Spleen (tissue), 11 donors: ENCODE measurements around the gene PAK1. TPM values are rescaled to one million over a fixed set of nuclear protein-coding genes. Genes with fewer than 3 reads are reported as not detected.

ENCODE experiments used
- DNase-seq: peaks from one replicate; pipeline ENCODE4 v3.0.0-alpha.2; 2020
- H3K27ac ChIP-seq, 8 donors: fragments of 200-600 bp; sonication (generic) in 7 of 8; 1 replicate in 4 of 8; 2 replicates in 4 of 8; pipeline versions ENCODE4 v1.5.0 to v1.8.0; 2016 to 2021; ENCODE audit warnings: inconsistent platforms in 4 of 8, mild to moderate bottlenecking in 4 of 8, moderate library complexity in 1 of 8
- H3K27me3 ChIP-seq, 7 donors: fragments of 200-600 bp; sonication (generic) in 6 of 7; replicated peaks in 1 of 7; 1 replicate in 4 of 7; 2 replicates in 3 of 7; pipeline versions ENCODE4 v1.5.0 to v1.8.0; 2016 to 2021; ENCODE audit warnings: inconsistent platforms in 3 of 7, mild to moderate bottlenecking in 1 of 7
- H3K36me3 ChIP-seq, 6 donors: fragments of 200-600 bp; sonication (generic) in 5 of 6; 1 replicate in 4 of 6; 2 replicates in 2 of 6; pipeline versions ENCODE4 v1.5.0 to v1.8.0; 2016 to 2021; ENCODE audit warnings: inconsistent platforms in 2 of 6
- H3K4me1 ChIP-seq, 6 donors: fragments of 200-600 bp; sonication (generic) in 5 of 6; 1 replicate in 3 of 6; 2 replicates in 3 of 6; pipeline versions ENCODE4 v1.5.0 to v1.8.0; 2016 to 2021; ENCODE audit warnings: inconsistent platforms in 3 of 6
- H3K4me3 ChIP-seq, 8 donors: fragments of 200-600 bp; sonication (generic) in 7 of 8; 1 replicate in 4 of 8; 2 replicates in 4 of 8; pipeline versions ENCODE4 v1.5.0 to v1.8.0; 2016 to 2021; ENCODE audit warnings: inconsistent platforms in 4 of 8, mild to moderate bottlenecking in 4 of 8, moderate library complexity in 2 of 8
- H3K9me3 ChIP-seq, 8 donors: fragments of 200-600 bp; sonication (generic) in 7 of 8; 1 replicate in 4 of 8; 2 replicates in 4 of 8; pipeline versions ENCODE4 v1.5.0 to v1.8.0; 2016 to 2021; ENCODE audit warnings: inconsistent platforms in 4 of 8
- POLR2A ChIP-seq, 3 donors: fragments of 450-650 bp; IDR thresholded peaks; one replicate each; pipeline ENCODE4 v1.5.1; 2017; ENCODE audit warnings: antibody characterized with exemption in 3 of 3, mild to moderate bottlenecking in 1 of 3
- POLR2AphosphoS5 ChIP-seq, 3 donors: sonication (generic); formaldehyde crosslinking; IDR thresholded peaks; one replicate each; pipeline ENCODE4 v1.5.1; 2017; ENCODE audit warnings: antibody characterized with exemption in 3 of 3
- WGBS, 5 donors: extraction: QIAGEN DNeasy Blood & Tissue Kit in 3 of 5; methylation state at CpG; one replicate each; pipeline versions ENCODE4 v1.1.5 to v1.1.7; 2013 to 2018; 5-methylcytosine and 5-hydroxymethylcytosine counted together
- intact Hi-C: fragments of 100-400 bp; cut with DNase I; formaldehyde crosslinking; loops from one replicate; pipeline ENCODE4 v1.15.0; 2023; ENCODE audit warnings: low total_unique reads
- polyA plus RNA-seq, 3 donors: library from polyadenylated mRNA; stranded (reverse); fragments of 200-250 nt; gene quantifications; one replicate each; pipeline ENCODE4 v1.2.1, GENCODE V29; 2013
- total RNA-seq, 7 donors: library from RNA; depleted of rRNA in 3 of 7; stranded (reverse); fragments of >200 nt in 3 of 7; fragmentation: NEBNext Ultra II Directional in 4 of 7; extraction: Animal tissue kit (Norgen Biotek cat#: 25700) in 4 of 7; gene quantifications; one replicate each; pipeline versions ENCODE4 v1.1.0 to v1.2.1, GENCODE V29; 2016 to 2021
- TF ChIP-seq, protein P1 (sequence below), 11 experiments: fragments of 200-600 bp in 7 of 11; fragments of 450-650 bp in 4 of 11; sonication (generic) in 4 of 11; IDR thresholded peaks in 8 of 11; conservative IDR thresholded peaks in 3 of 11; 1 replicate in 7 of 11; 2 replicates in 4 of 11; pipeline versions ENCODE4 v1.4.0 to v1.8.0; 2016 to 2021; ENCODE audit warnings: antibody characterized with exemption in 11 of 11, inconsistent platforms in 4 of 11, mild to moderate bottlenecking in 1 of 11
- donor health status: healthy with polysubstance abuse.
- donor health status: DM: no; HTN: no; CAD: no; lungs with moderate emphysema.
- donor health status: DM: no; HTN: no; CAD: no.
- donor health status: Bipolar disorder and iron deficiency.
- donor health status: healthy.
- donor health status: DM: no; HTN: no; CAD: no.
- donor health status: DM: yes; HTN: yes; CAD: no.

PAK1 gene
- total and polyA plus RNA-seq, 10 donors: 9.3 to 76.5 (median 37.5) TPM

DNA sequence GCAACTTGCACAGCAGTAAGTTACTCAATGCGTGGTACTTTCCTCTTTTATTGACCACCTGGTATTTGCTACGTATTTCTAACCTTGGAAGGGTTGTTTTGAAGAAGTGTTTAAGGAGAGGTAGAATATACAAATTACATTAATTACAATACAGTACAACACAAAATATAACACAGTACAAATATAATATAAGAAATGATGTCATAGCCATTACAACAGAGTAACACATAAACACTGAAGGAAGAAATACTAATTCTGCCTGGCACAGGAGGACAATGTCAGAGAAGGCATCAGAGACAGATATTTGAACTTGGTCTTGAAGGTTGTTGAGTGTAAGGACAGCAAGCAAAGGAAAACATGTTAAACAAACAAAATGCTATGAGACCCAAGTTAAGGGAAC is 25.6 kb downstream of the PAK1 start:
- Histone ChIP-seq H3K36me3 (no peaks in the 10 kb centered on the region), H3K9me3 (no peaks in the 10 kb centered on the region), H3K27me3 (no peaks in the 10 kb centered on the region), H3K4me3 (no peak overlapping the region), H3K27ac (peak overlapping the region in 6 of 8 donors; percentile 43 to 82 (median 62)), H3K4me1 (peaks cover 0 to 60% (median 27%) of the 10 kb centered on the region in 6 donors)
- 60 to 80% (median 74%) methylated on average over 2 of the region's 2 CpGs for WGBS, 5 donors
- TF ChIP-seq POLR2AphosphoS5 (IDR thresholded peaks at IDR 0.05) (no peak), POLR2A (IDR thresholded peaks at IDR 0.05) (no peak)
- TF ChIP-seq, protein P1, sequence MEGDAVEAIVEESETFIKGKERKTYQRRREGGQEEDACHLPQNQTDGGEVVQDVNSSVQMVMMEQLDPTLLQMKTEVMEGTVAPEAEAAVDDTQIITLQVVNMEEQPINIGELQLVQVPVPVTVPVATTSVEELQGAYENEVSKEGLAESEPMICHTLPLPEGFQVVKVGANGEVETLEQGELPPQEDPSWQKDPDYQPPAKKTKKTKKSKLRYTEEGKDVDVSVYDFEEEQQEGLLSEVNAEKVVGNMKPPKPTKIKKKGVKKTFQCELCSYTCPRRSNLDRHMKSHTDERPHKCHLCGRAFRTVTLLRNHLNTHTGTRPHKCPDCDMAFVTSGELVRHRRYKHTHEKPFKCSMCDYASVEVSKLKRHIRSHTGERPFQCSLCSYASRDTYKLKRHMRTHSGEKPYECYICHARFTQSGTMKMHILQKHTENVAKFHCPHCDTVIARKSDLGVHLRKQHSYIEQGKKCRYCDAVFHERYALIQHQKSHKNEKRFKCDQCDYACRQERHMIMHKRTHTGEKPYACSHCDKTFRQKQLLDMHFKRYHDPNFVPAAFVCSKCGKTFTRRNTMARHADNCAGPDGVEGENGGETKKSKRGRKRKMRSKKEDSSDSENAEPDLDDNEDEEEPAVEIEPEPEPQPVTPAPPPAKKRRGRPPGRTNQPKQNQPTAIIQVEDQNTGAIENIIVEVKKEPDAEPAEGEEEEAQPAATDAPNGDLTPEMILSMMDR (IDR thresholded peaks at IDR 0.05 in 8 of 11, conservative IDR thresholded peaks at IDR 0.05 in 3 of 11): no peak
- intact Hi-C loops: no loop called here
- no peak for DNase-seq

DNA sequence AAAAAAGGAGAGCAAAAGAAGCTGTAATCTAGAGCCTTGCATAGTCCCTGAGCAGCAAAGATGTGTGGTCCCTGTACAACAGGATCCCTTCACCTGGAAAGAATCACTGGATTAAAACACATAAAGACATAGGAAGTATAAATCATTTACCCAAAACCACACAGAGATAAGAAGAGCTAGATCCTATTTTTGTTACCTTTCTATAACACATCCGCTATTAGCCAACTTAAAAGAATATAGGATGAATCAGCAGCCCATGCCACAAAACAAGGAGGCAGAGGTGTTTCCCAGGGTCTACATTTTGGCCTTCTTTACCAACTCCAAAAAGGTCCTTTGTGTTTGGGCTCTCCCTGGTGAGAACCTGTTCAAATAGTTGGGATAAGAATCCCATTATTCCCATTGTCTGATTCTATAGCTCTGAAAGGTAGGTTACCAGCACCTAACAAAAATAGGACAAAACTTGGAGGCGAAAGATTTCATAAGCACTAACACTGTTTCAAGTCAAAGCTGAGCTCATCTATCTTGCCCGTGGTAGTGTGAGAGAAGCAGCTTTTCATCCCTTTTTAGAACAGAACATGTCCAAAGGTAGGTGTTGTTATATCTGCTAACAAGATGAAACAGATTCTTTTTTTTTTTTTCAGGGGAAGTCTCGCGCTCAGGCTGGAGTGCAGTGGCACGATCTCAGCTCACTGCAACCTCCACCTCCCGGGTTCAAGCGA is 26.8 kb downstream of the PAK1 start:
- peaks cover 0 to 60% (median 27%) of the 10 kb centered on the region in 6 donors for H3K4me1 ChIP-seq
- DNase-seq: no peak
- intact Hi-C loops: no loop called here
- 80 to 89% (median 87%) methylated on average over 8 of the region's 8 CpGs for WGBS, 5 donors
- H3K4me3 ChIP-seq: no peak overlapping the region
- H3K9me3 ChIP-seq: no peaks in the 10 kb centered on the region
- no peaks in the 10 kb centered on the region for H3K36me3 ChIP-seq
- peak overlapping the region in 1 of 8 donors; percentile 21 for H3K27ac ChIP-seq
- no peaks in the 10 kb centered on the region for H3K27me3 ChIP-seq
- TF ChIP-seq POLR2A (IDR thresholded peaks at IDR 0.05): no peak
- no peak for TF ChIP-seq POLR2AphosphoS5 (IDR thresholded peaks at IDR 0.05)
- TF ChIP-seq, protein P1 (IDR thresholded peaks at IDR 0.05 in 8 of 11, conservative IDR thresholded peaks at IDR 0.05 in 3 of 11): no peak

DNA sequence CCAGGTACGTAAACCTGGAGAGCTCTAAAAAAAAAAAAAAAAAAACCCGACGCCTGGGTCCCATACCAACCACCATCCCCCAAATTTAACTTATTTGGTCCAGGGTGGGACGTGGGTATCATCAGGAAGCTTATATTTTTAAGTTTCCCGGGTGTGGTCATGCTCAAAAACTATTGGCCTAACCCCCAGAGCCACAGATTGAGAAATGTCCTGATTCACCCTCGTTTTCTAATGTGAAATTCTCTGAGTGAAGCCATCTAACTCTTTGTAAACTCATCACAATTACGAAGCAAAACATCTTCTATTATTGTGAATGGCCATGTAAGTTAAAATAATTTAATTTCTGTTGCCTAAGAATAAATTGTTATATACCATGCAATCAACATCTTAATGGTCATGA is 29.6 kb downstream of the PAK1 start:
- Histone ChIP-seq H3K4me1 (peaks cover 0 to 43% (median 23%) of the 10 kb centered on the region in 6 donors), H3K27me3 (no peaks in the 10 kb centered on the region), H3K36me3 (no peaks in the 10 kb centered on the region), H3K4me3 (no peak overlapping the region), H3K9me3 (no peaks in the 10 kb centered on the region), H3K27ac (no peak overlapping the region)
- no peak for DNase-seq
- intact Hi-C loops: no loop called here
- 64 to 79% (median 78%) methylated on average over 7 of the region's 7 CpGs for WGBS, 5 donors
- TF ChIP-seq POLR2AphosphoS5 (IDR thresholded peaks at IDR 0.05) (no peak), POLR2A (IDR thresholded peaks at IDR 0.05) (no peak)
- TF ChIP-seq, protein P1 (IDR thresholded peaks at IDR 0.05 in 8 of 11, conservative IDR thresholded peaks at IDR 0.05 in 3 of 11): no peak

DNA sequence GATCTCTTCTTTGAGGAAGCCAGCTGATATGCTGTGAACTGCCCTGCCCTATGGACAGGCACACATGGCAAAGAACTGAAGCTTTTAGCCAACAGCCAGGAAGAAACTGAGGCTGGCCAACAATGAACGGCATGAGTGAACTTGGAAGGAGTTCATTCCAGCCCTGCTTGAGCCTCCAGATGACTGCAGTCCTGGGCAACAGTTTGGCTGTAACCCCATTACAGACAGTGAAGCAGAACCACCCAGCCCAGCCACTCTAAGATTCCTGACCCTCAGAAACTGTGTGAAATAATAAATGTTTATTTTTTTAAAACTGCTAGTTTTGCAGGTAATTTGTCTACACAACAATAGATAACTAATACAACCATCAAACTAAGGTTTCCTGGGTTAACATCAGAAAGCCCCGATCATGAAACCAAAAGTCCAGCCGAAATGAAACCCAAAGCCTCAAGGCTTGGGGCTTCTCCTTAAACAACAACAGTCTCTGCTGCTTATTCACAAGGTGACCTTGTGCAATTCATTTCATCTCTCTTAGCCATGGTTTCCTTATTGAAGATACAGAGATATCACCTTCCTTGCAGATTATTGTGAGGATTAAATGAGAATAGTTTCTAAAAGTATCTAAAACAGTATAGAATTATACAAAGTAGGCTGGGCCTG is 31.4 kb downstream of the PAK1 start:
- H3K27ac ChIP-seq: no peak overlapping the region
- no peaks in the 10 kb centered on the region for H3K9me3 ChIP-seq
- intact Hi-C loops: no loop called here
- no peaks in the 10 kb centered on the region for H3K27me3 ChIP-seq
- no peak for TF ChIP-seq POLR2AphosphoS5 (IDR thresholded peaks at IDR 0.05)
- TF ChIP-seq POLR2A (IDR thresholded peaks at IDR 0.05): no peak
- TF ChIP-seq, protein P1 (IDR thresholded peaks at IDR 0.05 in 8 of 11, conservative IDR thresholded peaks at IDR 0.05 in 3 of 11): no peak
- no peak for DNase-seq
- peaks cover 0 to 33% (median 16%) of the 10 kb centered on the region in 6 donors for H3K4me1 ChIP-seq
- WGBS, 5 donors: 77 to 86% (median 80%) methylated on average over 3 of the region's 3 CpGs
- no peak overlapping the region for H3K4me3 ChIP-seq
- H3K36me3 ChIP-seq: no peaks in the 10 kb centered on the region
